ENCODE data around the gene ETV7.
"Not testable (repeated sequence)": the region's sequence is repeated elsewhere in the genome, so short reads cannot be mapped to it uniquely, and the experiment has no call there.

ETV7 gene

DNA sequence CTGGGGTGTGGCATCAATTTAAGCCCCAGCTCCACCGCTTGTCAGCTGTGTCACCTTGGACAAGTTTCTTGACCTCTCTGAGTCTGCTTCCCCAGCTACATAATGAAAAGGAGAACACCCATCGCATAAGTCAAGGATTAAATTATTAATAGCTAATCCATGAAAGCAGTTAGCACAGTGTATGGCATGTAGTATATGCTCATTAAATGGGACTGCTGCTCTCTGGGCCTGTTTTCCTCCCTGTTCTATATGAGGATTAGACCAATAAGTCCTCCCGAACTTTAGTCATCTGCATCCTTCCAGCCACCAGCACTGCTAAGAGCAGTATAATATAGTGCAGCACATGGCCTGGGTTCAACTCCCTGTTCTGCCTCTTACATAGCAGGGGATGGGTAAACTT is 19.7 kb downstream of the ETV7 start:
- H3K4me3 Mint-ChIP-seq = no peak overlapping the region
- TF ChIP-seq, protein P1, sequence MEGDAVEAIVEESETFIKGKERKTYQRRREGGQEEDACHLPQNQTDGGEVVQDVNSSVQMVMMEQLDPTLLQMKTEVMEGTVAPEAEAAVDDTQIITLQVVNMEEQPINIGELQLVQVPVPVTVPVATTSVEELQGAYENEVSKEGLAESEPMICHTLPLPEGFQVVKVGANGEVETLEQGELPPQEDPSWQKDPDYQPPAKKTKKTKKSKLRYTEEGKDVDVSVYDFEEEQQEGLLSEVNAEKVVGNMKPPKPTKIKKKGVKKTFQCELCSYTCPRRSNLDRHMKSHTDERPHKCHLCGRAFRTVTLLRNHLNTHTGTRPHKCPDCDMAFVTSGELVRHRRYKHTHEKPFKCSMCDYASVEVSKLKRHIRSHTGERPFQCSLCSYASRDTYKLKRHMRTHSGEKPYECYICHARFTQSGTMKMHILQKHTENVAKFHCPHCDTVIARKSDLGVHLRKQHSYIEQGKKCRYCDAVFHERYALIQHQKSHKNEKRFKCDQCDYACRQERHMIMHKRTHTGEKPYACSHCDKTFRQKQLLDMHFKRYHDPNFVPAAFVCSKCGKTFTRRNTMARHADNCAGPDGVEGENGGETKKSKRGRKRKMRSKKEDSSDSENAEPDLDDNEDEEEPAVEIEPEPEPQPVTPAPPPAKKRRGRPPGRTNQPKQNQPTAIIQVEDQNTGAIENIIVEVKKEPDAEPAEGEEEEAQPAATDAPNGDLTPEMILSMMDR (IDR thresholded peaks at IDR 0.05; ENCODE audit: unreplicated experiment in 3 of 3) = no peak
- H3K9me3 Mint-ChIP-seq = no peaks in the 10 kb centered on the region

GRCh38 chr6:36364669-36365479 is 22.6 kb downstream of the ETV7 start:
- Mint-ChIP-seq H3K4me3 (no peak overlapping the region), H3K27ac (no peak overlapping the region), H3K36me3 (ENCODE audit: low read depth) (no peaks in the 10 kb centered on the region), H3K9me3 (no peaks in the 10 kb centered on the region), H3K27me3 (ENCODE audit: low read depth) (peaks cover 26% of the 10 kb centered on the region), H3K4me1 (peaks cover 17% of the 10 kb centered on the region)
- TF ChIP-seq, protein P1 (IDR thresholded peaks at IDR 0.05; ENCODE audit: unreplicated experiment in 3 of 3) = no peak

More for the DNA sequence above, 19.7 kb downstream of the ETV7 start:
- Mint-ChIP-seq H3K36me3 (ENCODE audit: low read depth) (no peaks in the 10 kb centered on the region), H3K27ac (no peak overlapping the region), H3K4me1 (peaks cover 11% of the 10 kb centered on the region), H3K27me3 (ENCODE audit: low read depth) (peaks cover 27% of the 10 kb centered on the region)

- not testable (repeated sequence) for H3K27ac Mint-ChIP-seq; H3K36me3 Mint-ChIP-seq (ENCODE audit: low read depth); H3K4me3 Mint-ChIP-seq; H3K9me3 Mint-ChIP-seq
- Mint-ChIP-seq H3K4me1 (peaks cover 21% of the 10 kb centered on the region), H3K27me3 (ENCODE audit: low read depth) (peaks cover 25% of the 10 kb centered on the region)
These were observed 23.3 kb downstream of the ETV7 start for GRCh38 chr6:36364061-36364635.

DNA sequence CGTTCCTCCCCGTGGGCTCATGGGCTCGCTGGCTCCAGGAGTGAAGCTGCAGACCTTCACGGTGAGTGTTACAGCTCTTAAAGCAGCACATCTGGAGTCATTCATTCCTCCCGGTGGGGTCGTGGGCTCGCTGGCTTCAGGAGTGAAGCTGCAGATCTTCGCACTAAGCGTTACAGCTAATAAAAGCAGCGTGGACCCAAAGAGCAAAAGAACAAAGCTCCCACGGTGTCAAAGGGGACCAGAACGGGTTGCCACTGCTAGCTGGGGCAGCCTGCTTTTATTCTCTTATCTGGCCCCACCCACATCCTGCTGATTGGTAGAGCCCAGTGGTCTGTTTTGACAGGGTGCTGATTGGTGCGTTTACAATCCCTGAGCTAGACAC is 24.1 kb downstream of the ETV7 start:
- not testable (repeated sequence) for H3K36me3 Mint-ChIP-seq (ENCODE audit: low read depth); H3K9me3 Mint-ChIP-seq; H3K4me3 Mint-ChIP-seq
- peak overlapping the region in 1 of 3 experiments; percentile 33 for H3K27ac Mint-ChIP-seq
- H3K4me1 Mint-ChIP-seq = peaks cover 21% of the 10 kb centered on the region
- H3K27me3 Mint-ChIP-seq (ENCODE audit: low read depth) = peaks cover 25% of the 10 kb centered on the region

DNA sequence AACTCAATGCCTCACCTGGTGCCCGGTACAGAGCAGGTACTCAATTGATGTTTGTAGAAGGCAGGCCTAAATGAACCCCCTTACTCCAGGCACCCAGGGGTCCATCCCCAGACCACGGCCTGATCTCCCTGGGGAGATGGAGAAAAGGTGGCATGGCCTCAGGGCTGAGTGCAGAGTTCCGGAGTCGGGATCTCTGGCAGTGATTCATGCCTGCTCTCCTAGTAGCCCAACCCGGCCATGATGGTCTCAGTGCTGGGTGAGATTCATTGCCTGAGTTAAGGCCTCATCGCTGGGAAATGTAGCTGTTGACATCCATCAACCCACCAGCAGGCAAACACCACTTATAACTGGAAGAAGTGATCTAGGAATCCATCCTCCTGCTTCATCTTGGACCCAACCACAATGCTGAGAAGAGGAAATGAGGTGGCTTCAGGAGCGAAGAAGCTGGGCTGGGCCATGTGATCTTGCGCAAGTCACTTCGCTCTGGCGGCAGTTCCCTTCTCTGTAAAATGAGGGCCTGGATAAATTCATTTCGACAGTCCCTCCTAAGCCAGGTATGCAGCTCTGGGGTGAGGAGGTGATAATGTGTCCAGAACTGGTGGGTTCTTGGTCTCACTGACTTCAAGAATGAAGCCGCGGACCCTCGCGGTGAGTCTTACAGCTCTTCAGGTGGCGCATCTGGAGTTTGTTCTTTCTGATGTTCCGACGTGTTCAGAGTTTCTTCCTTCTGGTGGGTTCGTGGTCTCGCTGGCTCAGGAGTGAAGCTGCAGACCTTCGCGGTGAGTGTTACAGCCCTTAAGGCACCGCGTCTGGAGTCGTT is 24.7 kb downstream of the ETV7 start:
- peaks cover 27% of the 10 kb centered on the region for H3K4me1 Mint-ChIP-seq
- H3K36me3 Mint-ChIP-seq (ENCODE audit: low read depth) = no peaks in the 10 kb centered on the region
- peaks cover 27% of the 10 kb centered on the region for H3K27me3 Mint-ChIP-seq (ENCODE audit: low read depth)
- TF ChIP-seq, protein P1 (IDR thresholded peaks at IDR 0.05; ENCODE audit: unreplicated experiment in 3 of 3) = no peak
- H3K27ac Mint-ChIP-seq = peak overlapping the region in 1 of 3 experiments; percentile 33
- no peak overlapping the region for H3K4me3 Mint-ChIP-seq
- H3K9me3 Mint-ChIP-seq = no peaks in the 10 kb centered on the region

DNA sequence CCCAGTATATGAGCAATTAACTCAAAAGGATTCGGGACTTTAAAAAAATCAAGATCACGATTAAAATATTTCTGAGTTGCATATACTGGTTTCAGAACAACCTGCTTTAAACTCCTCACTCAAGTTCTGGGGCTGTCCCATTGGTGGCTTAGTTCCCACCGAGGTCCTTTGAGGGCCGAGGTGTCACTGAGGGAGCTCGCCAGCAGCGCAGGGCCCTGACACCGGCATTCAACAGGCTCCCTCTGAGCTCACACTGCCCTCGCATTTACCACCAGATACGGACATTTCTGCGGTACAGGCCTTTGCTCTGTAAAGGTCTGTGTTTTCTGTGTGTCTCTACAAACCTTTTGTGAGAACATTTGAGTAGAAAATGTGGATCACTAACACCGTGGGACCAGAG is 26.4 kb downstream of the ETV7 start:
- H3K9me3 Mint-ChIP-seq = no peaks in the 10 kb centered on the region
- H3K4me3 Mint-ChIP-seq = no peak overlapping the region
- TF ChIP-seq, protein P1 (IDR thresholded peaks at IDR 0.05; ENCODE audit: unreplicated experiment in 3 of 3) = no peak
- H3K27ac Mint-ChIP-seq = no peak overlapping the region
- H3K36me3 Mint-ChIP-seq (ENCODE audit: low read depth) = no peaks in the 10 kb centered on the region
- peaks cover 25% of the 10 kb centered on the region for H3K27me3 Mint-ChIP-seq (ENCODE audit: low read depth)
- H3K4me1 Mint-ChIP-seq = peaks cover 38% of the 10 kb centered on the region

Data from nephron (organoid).